Heart left ventricle (tissue), 16 donors: ENCODE measurements around the gene BUB1B. TPM values are rescaled to one million over a fixed set of nuclear protein-coding genes. Genes with fewer than 3 reads are reported as not detected.

ENCODE experiments used
- ATAC-seq, 4 donors: fragments of 200-7000 bp; cut with Tn5 transposase; one replicate each; pipeline ENCODE4 v1.9.1; 2020 to 2022; ENCODE audit warnings: moderate library complexity in 4 of 4, mild to moderate bottlenecking in 3 of 4, moderate number of reproducible peaks in 1 of 4
- DNase-seq, 5 donors: peaks; one replicate each; pipeline ENCODE4 v3.0.0-alpha.2; 2020
- H3K27ac ChIP-seq, 12 donors: fragments of 200-600 bp; sonication (generic) in 4 of 12; one replicate each; pipeline versions ENCODE4 v1.5.0 to v1.8.0; 2016 to 2022; ENCODE audit warnings: mild to moderate bottlenecking in 2 of 12
- H3K27me3 ChIP-seq, 9 donors: fragments of 200-600 bp; sonication (generic) in 2 of 9; one replicate each; pipeline versions ENCODE4 v1.5.1 to v1.8.0; 2016 to 2022; ENCODE audit warnings: mild to moderate bottlenecking in 3 of 9
- H3K36me3 ChIP-seq, 9 donors: fragments of 200-600 bp; sonication (generic) in 2 of 9; one replicate each; pipeline versions ENCODE4 v1.5.0 to v1.8.0; 2018 to 2022; ENCODE audit warnings: mild to moderate bottlenecking in 2 of 9
- H3K4me1 ChIP-seq, 12 donors: fragments of 200-600 bp; sonication (generic) in 4 of 12; one replicate each; pipeline versions ENCODE4 v1.5.0 to v1.8.0; 2016 to 2022; ENCODE audit warnings: mild to moderate bottlenecking in 3 of 12
- H3K4me3 ChIP-seq, 12 donors: fragments of 200-600 bp; sonication (generic) in 4 of 12; one replicate each; pipeline versions ENCODE4 v1.5.0 to v1.8.0; 2017 to 2022; ENCODE audit warnings: mild to moderate bottlenecking in 9 of 12, moderate library complexity in 4 of 12
- H3K9me3 ChIP-seq, 12 donors: fragments of 200-600 bp; sonication (generic) in 4 of 12; one replicate each; pipeline versions ENCODE4 v1.5.0 to v1.8.0; 2016 to 2022; ENCODE audit warnings: mild to moderate bottlenecking in 1 of 12
- POLR2A ChIP-seq, 2 donors: fragments of 450-650 bp; IDR thresholded peaks; one replicate each; pipeline ENCODE4 v1.6.1; 2017; ENCODE audit warnings: antibody characterized with exemption in 2 of 2, mild to moderate bottlenecking in 2 of 2, moderate library complexity in 2 of 2
- WGBS, 4 donors: extraction: QIAGEN DNeasy Blood & Tissue Kit in 2 of 4; methylation state at CpG; one replicate each; pipeline versions ENCODE4 v1.1.5 to v1.1.7; 2013 to 2018; 5-methylcytosine and 5-hydroxymethylcytosine counted together
- intact Hi-C, 10 donors: fragments of 100-400 bp; cut with DNase I; formaldehyde crosslinking; loops; one replicate each; pipeline versions ENCODE4 v1.11.1 to v1.14.2; 2022
- polyA plus RNA-seq, 2 donors: library from polyadenylated mRNA; stranded (reverse); fragments of 200-250 nt; gene quantifications; one replicate each; pipeline ENCODE4 v1.2.3, GENCODE V29; 2013
- total RNA-seq, 9 donors: library from RNA; depleted of rRNA in 2 of 9; stranded (reverse); fragments of >200 nt in 2 of 9; fragmentation: NEBNext Ultra II Directional in 3 of 9; extraction: Animal tissue kit (Norgen Biotek cat#: 25700) in 3 of 9; gene quantifications; one replicate each; pipeline versions ENCODE4 v1.1.0 to v1.2.4, GENCODE V29; 2016 to 2023
- TF ChIP-seq, protein P1 (sequence below), 12 donors: fragments of 200-600 bp; sonication (generic) in 4 of 12; IDR thresholded peaks; one replicate each; pipeline versions ENCODE4 v1.5.0 to v1.8.0; 2018 to 2022; ENCODE audit warnings: antibody characterized with exemption in 12 of 12, mild to moderate bottlenecking in 5 of 12
- donor health status: ischemic (EF 13 %, LVEDD 7.1; RV severe dilation, severe dysfunction).
- donor health status: healthy with polysubstance abuse.
- donor health status: DM: no; HTN: yes; CAD: no.
- donor health status: DM: no; HTN: no; CAD: no.
- donor health status: ischemic (EF 25% LVEDD 6.9; RV normal size, moderate dysfunction).
- donor health status: ischemic (EF 25% LVEDD 5.7; RV mildly dilated, moderate dysfunction).
- donor health status: healthy.
- donor health status: DM: yes; HTN: yes; CAD: no.
- donor health status: ischemic (EF 35%, LVEDD 5.7; RV mildly dilated, moderate dysfunction).
- donor health status: nonischemic (EF 11% LVEDD 7.7; RV severe dilation, severe dysfunction).
- donor health status: DM: yes; HTN: yes; CAD: no.
- donor health status: PGD.
- donor health status: ischemic (EF 29% LVEDD 5.4; RV normal size, mild dysfunction).
- donor health status: nonischemic (EF 23%, LVEDD 6.1; RV moderate dilation, normal function).

The BUB1B gene
- total and polyA plus RNA-seq, 11 donors = 0.11 to 6.4 (median 0.76) TPM; not detected in 1

DNA sequence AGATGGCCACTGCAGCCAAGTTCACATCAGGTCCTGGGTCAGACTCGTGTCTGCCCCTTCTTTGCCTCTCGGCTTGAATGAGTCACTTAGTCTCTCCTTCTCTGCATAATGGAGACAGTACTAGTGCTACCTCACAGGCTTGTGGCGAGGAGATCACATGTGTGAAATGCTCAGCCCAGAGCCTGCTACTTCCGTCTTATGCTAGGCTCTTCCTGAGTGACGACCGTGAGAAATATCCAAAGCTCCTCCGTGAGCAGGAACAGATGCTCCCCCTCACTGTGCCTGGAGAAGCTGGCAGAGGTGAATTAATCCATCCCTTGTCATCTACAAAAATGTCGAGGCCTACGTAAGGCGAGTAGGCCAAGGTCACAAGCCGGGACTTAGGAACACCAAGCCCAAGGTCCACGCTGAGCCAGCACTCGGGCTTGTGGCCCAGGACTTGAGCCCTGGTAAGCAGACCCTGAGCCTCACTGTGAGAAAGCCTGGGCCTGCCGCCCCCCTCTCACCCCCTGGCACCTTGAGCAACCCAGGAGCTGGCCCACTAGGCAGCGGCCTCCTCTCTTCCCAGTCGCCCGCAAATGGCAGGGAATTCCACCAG lies 95.9 kb downstream of the BUB1B start:
- Histone ChIP-seq H3K27ac (no peak overlapping the region), H3K4me3 (no peak overlapping the region), H3K27me3 (peaks cover 0 to 33% (median 3%) of the 10 kb centered on the region in 9 donors), H3K36me3 (no peaks in the 10 kb centered on the region), H3K9me3 (no peaks in the 10 kb centered on the region), H3K4me1 (peaks cover 0 to 21% (median 16%) of the 10 kb centered on the region in 12 donors)
- DNase-seq = no peak
- TF ChIP-seq, protein P1, sequence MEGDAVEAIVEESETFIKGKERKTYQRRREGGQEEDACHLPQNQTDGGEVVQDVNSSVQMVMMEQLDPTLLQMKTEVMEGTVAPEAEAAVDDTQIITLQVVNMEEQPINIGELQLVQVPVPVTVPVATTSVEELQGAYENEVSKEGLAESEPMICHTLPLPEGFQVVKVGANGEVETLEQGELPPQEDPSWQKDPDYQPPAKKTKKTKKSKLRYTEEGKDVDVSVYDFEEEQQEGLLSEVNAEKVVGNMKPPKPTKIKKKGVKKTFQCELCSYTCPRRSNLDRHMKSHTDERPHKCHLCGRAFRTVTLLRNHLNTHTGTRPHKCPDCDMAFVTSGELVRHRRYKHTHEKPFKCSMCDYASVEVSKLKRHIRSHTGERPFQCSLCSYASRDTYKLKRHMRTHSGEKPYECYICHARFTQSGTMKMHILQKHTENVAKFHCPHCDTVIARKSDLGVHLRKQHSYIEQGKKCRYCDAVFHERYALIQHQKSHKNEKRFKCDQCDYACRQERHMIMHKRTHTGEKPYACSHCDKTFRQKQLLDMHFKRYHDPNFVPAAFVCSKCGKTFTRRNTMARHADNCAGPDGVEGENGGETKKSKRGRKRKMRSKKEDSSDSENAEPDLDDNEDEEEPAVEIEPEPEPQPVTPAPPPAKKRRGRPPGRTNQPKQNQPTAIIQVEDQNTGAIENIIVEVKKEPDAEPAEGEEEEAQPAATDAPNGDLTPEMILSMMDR (IDR thresholded peaks at IDR 0.05) = no peak
- TF ChIP-seq POLR2A (IDR thresholded peaks at IDR 0.05) = no peak
- intact Hi-C loops = no loop called here
- 86 to 89% (median 88%) methylated on average over 16 to 17 of the region's 17 CpGs for WGBS, 4 donors
- ATAC-seq = no peak

DNA sequence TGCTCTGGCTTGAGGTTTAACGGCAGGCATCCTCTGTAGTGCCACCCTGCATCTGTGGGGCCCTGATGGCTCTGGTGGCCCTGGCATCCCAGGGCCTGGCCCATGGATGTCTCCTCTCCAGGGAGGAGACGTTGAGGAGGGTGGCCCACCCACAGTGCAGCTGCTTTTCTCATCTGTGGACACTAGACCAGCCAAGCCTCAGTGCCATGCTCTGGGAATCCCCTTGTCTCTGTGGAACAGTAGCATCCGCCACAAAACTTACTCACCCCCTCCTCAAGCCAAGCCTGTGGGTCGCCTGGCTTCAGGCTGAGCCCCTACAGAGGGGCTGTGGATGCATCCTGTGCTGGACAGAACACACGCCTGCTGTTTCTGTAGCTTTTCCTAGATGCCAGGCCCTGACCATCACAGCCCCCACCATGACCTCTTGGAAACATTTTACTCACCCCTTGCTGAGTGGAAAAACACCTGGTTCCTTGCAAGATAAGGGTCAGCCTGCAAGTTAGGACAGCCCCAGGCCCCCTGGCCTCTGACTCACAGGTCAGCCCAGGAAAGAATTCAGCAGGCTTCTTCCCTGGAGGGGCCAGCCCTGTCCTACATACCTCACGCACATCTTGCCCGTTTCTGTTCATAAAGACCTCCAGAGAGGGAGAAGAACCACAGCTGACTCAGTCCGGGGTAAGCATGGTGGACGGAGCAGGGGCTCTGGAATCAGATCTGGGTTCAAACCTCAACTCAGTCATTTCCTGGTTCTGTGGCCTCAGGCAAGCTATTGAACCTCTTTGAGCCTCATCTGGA lies 97.0 kb downstream of the BUB1B start:
- H3K27ac ChIP-seq = no peak overlapping the region
- peaks cover 0 to 13% (median 9%) of the 10 kb centered on the region in 12 donors for H3K4me1 ChIP-seq
- ATAC-seq (no peak), DNase-seq (no peak)
- 73 to 85% (median 80%) methylated on average over 9 of the region's 9 CpGs for WGBS, 4 donors
- TF ChIP-seq POLR2A (IDR thresholded peaks at IDR 0.05) = no peak
- TF ChIP-seq, protein P1 (IDR thresholded peaks at IDR 0.05) = no peak
- intact Hi-C loops = no loop called here
- no peaks in the 10 kb centered on the region for H3K9me3 ChIP-seq
- H3K36me3 ChIP-seq = no peaks in the 10 kb centered on the region
- no peak overlapping the region for H3K4me3 ChIP-seq
- peaks cover 0 to 28% (median 0%) of the 10 kb centered on the region in 9 donors for H3K27me3 ChIP-seq

DNA sequence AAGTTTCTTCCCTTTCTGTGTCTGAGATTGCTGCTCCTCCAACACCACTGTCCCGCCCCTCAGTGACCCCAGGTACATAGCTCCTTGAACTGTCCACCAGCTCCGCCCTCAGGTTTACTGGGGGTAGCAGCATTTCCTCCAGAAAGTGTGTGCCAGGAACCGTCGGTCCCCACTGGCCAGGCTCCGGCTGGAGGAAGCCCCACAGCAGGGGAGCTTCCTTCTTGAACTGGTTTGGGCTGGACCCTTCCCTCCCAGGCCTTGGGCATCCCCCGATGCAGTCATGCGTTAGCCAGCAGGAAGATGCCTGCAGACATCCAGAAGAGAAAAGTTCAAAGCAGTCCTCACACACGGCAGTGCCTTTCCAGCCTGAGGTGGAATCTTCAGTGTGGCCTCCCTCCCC lies 97.7 kb downstream of the BUB1B start:
- TF ChIP-seq, protein P1 (IDR thresholded peaks at IDR 0.05) = no peak
- no peak for TF ChIP-seq POLR2A (IDR thresholded peaks at IDR 0.05)
- H3K36me3 ChIP-seq = no peaks in the 10 kb centered on the region
- ATAC-seq (no peak), DNase-seq (peak in 1 of 5 donors; percentile 6)
- H3K27me3 ChIP-seq = peaks cover 0 to 21% (median 0%) of the 10 kb centered on the region in 9 donors
- 49 to 79% (median 60%) methylated on average over 8 of the region's 8 CpGs for WGBS, 4 donors
- H3K4me3 ChIP-seq = no peak overlapping the region
- no peaks in the 10 kb centered on the region for H3K9me3 ChIP-seq
- intact Hi-C loops = no loop called here
- H3K4me1 ChIP-seq = peaks cover 0 to 6% (median 2%) of the 10 kb centered on the region in 12 donors
- H3K27ac ChIP-seq = no peak overlapping the region

DNA sequence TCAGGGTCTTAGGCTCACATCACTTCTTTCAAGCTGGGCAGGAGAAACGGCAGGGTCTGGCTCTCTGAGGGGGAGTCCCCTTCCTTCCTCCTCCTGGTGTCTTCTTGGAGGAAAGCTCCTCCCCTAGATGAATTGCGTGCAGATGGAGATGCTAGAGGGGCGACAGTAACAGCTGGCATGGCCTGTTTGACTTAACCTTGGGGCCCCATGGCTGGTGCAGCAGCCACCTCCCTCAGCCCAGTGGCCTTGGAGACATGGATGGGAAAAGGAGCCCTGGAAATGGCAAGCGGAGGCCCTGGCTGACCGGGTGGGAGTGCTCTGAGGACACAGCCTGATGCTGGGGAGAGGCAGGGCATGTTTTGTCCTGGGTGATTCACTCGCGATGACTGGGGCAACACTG lies 98.2 kb downstream of the BUB1B start:
- TF ChIP-seq, protein P1 (IDR thresholded peaks at IDR 0.05) = no peak
- no peak for TF ChIP-seq POLR2A (IDR thresholded peaks at IDR 0.05)
- Histone ChIP-seq H3K4me3 (no peak overlapping the region), H3K4me1 (peaks cover 0 to 2% (median 0%) of the 10 kb centered on the region in 12 donors), H3K9me3 (no peaks in the 10 kb centered on the region), H3K36me3 (no peaks in the 10 kb centered on the region), H3K27me3 (peaks cover 0 to 16% (median 0%) of the 10 kb centered on the region in 9 donors), H3K27ac (no peak overlapping the region)
- ATAC-seq (no peak), DNase-seq (peak in 1 of 5 donors; percentile 24)
- 70 to 77% (median 74%) methylated on average over 6 to 7 of the region's 7 CpGs for WGBS, 4 donors
- intact Hi-C loops = no loop called here
